ENCODE results near the gene JUN. TPM values are rescaled to one million over a fixed set of nuclear protein-coding genes. Genes with fewer than 3 reads are reported as not detected.

JUN gene
- 100 to 1,000 TPM in 3 of 4 donors, 10 to 100 TPM in 1; 77.7 to 126 (median 111) TPM for total RNA-seq

DNA sequence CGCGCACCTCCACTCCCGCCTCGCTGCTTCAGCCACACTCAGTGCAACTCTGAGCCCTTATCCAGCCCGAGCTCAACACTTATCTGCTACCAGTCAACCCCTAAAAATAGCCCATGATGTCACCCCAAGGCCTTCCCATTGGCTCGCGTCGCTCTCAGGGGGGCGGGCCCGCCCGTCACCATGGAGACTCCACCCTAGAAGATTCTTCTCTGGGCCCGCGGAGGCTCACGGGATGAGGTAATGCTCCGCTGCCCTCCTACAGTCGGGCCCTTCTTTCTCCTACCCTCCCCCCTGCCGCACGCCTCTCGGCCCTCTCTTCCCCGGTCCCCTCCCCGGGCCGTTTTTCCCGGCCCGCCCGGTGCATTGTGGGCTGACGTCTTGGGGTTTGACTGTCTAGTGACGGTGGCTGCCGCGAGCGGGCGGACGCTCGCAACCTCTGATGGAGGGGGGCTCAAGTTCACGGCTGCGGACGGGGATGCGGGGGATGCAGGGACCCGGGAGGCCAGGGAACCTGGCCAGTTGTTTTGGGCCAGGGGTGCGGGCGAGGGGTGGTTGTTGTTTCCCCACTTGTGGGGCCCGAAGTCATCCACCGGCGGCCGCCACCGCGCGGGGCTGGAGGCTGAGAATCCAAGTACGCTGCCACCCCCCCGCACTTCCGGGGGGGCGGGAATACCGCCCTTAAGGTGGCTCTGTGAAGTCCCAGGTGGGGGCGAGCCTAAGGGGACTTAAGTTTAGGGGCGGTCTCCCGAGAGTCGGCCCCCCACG lies at the start of gene JUN:
TSS of gene JUN (minus strand) at position 55 of the 765 bp plus-strand sequence. CDS start 977 bp downstream, outside the sequence.
- H3K27ac ChIP-seq (replicated peaks in 1 of 4), result peak within 1 kb of the TSS; percentile 98 to 100 (median 100)
- peak; percentile 100 for DNase-seq (ENCODE audit: extremely low spot score)
- no peaks in the 10 kb centered on the region for H3K27me3 ChIP-seq
- intact Hi-C loops (cut with DNase I), result loop anchor here (2.0 to 10.0 kb wide), 4 partner anchors 31 to 918 kb away; partner anchors contain the start of gene FGGY
- peak within 1 kb of the TSS; percentile 79 to 93 (median 91) for H3K4me3 ChIP-seq
- H3K9me3 ChIP-seq, result no peaks in the 10 kb centered on the region
- TF ChIP-seq CTCF (IDR thresholded peaks at IDR 0.05) (peak in 2 of 3 experiments; percentile 24), POLR2A (IDR thresholded peaks at IDR 0.05; ENCODE audit: low read depth) (peak; percentile 95), POLR2AphosphoS5 (IDR thresholded peaks at IDR 0.05) (peak in 1 of 2 donors; percentile 99), EP300 (IDR thresholded peaks at IDR 0.05) (peak; percentile 14)
- 2% methylated on average over 36 of the region's 57 CpGs for WGBS
- H3K36me3 ChIP-seq, result peaks cover 0 to 20% (median 2%) of the 10 kb centered on the region in 4 donors
- peaks cover 17 to 30% (median 28%) of the 10 kb centered on the region in 4 donors for H3K4me1 ChIP-seq

DNA sequence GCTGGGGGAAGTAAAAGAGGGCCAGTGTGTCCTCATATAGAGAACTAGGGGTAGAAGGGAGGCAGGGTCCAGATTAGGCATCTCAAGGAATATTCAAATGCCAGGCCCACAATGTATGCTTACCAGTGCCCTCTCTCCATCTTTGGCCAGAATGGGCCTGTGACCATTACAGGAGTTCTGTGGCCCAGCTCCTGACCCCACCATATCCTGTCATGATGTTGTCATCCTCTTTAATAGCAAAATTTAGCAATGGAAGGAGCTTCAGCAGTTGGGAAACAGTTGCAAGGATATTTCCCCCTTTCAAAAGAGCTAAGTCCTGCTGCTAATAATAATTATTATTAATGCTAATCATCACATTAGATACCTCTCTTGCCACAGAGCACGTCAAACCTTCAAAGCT lies 49.3 kb upstream of the JUN start:
- H3K9me3 ChIP-seq, result peaks cover 0 to 3% (median 0%) of the 10 kb centered on the region in 4 donors

DNA sequence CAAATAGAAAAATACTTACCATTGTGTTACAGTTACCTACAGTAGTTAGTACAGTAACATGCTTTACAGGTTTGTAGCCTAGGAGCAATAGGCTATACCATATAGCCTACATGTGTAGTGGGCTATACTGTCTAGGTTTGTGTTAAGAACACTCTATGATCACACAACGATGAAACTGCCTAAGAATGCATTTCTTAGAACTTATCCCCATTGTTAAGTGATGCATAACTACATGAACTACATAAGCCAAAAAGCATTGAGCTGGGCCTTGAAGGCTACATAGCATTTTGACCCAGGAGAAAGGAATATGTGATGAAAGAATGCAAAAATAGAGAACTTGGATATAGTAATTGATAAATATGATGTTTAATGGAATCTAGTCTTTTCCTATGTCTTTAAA lies 46.4 kb upstream of the JUN start:
- no peak overlapping the region for H3K4me3 ChIP-seq
- H3K27ac ChIP-seq (replicated peaks in 1 of 4), result no peak overlapping the region
- 87% methylated on average over 1 of the region's 1 CpG for WGBS
- H3K4me1 ChIP-seq, result no peaks in the 10 kb centered on the region
- no peak for TF ChIP-seq CTCF (IDR thresholded peaks at IDR 0.05)
- no peak for TF ChIP-seq POLR2AphosphoS5 (IDR thresholded peaks at IDR 0.05)
- no peak for TF ChIP-seq EP300 (IDR thresholded peaks at IDR 0.05)
- TF ChIP-seq POLR2A (IDR thresholded peaks at IDR 0.05; ENCODE audit: low read depth), result no peak
- no peaks in the 10 kb centered on the region for H3K27me3 ChIP-seq
- no peaks in the 10 kb centered on the region for H3K36me3 ChIP-seq
- peaks cover 0 to 13% (median 5%) of the 10 kb centered on the region in 4 donors for H3K9me3 ChIP-seq
- DNase-seq (ENCODE audit: extremely low spot score), result no peak
- intact Hi-C loops (cut with DNase I), result no loop called here

More for the DNA sequence above, 49.3 kb upstream of the JUN start:
- H3K27ac ChIP-seq (replicated peaks in 1 of 4), result no peak overlapping the region
- intact Hi-C loops (cut with DNase I), result no loop called here
- H3K4me1 ChIP-seq, result peaks cover 0 to 4% (median 0%) of the 10 kb centered on the region in 4 donors
- H3K27me3 ChIP-seq, result no peaks in the 10 kb centered on the region
- no peak overlapping the region for H3K4me3 ChIP-seq
- WGBS, result 94% methylated on average over 1 of the region's 1 CpG
- no peak for DNase-seq (ENCODE audit: extremely low spot score)
- no peaks in the 10 kb centered on the region for H3K36me3 ChIP-seq
- TF ChIP-seq CTCF (IDR thresholded peaks at IDR 0.05), result no peak
- no peak for TF ChIP-seq POLR2AphosphoS5 (IDR thresholded peaks at IDR 0.05)
- no peak for TF ChIP-seq EP300 (IDR thresholded peaks at IDR 0.05)
- TF ChIP-seq POLR2A (IDR thresholded peaks at IDR 0.05; ENCODE audit: low read depth), result no peak

- no peak for DNase-seq (ENCODE audit: extremely low spot score)
- TF ChIP-seq POLR2A (IDR thresholded peaks at IDR 0.05; ENCODE audit: low read depth), result no peak
- TF ChIP-seq EP300 (IDR thresholded peaks at IDR 0.05), result no peak
- no peak for TF ChIP-seq POLR2AphosphoS5 (IDR thresholded peaks at IDR 0.05)
- TF ChIP-seq CTCF (IDR thresholded peaks at IDR 0.05), result no peak
- Histone ChIP-seq H3K27ac (replicated peaks in 1 of 4) (no peak overlapping the region), H3K9me3 (peaks cover 0 to 13% (median 5%) of the 10 kb centered on the region in 4 donors), H3K4me1 (peaks cover 0 to under 1% (median 0%) of the 10 kb centered on the region in 4 donors), H3K36me3 (no peaks in the 10 kb centered on the region), H3K27me3 (no peaks in the 10 kb centered on the region), H3K4me3 (no peak overlapping the region)
- intact Hi-C loops (cut with DNase I), result no loop called here
- WGBS, result 80% methylated on average over 1 of the region's 1 CpG
These were observed 46.0 kb upstream of the JUN start for GRCh38 chr1:58829866-58830265.

All from esophagus muscularis mucosa (tissue), 4 donors.